HepG2 (cell line): Measurements from ENCODE around the gene NFATC4. TPM values are rescaled to one million over a fixed set of nuclear protein-coding genes. Genes with fewer than 3 reads are reported as not detected.

ENCODE experiments used
- ATF7 ChIP-seq, 2 experiments: fragments of 450-650 bp in 1 of 2; sonication (generic) in 1 of 2; formaldehyde crosslinking in 1 of 2; IDR thresholded peaks; 2 replicates each; pipeline versions ENCODE4 v1.4.0 to v1.6.1; 2016 to 2020; ENCODE audit warnings: antibody characterized with exemption in 1 of 2, mild to moderate bottlenecking in 1 of 2, missing genetic modification reagents in 1 of 2
- DNMT1 ChIP-seq: sonication (generic); formaldehyde crosslinking; IDR thresholded peaks from 2 replicates; pipeline ENCODE4 v1.5.1; 2020; ENCODE audit warnings: mild to moderate bottlenecking, missing genetic modification reagents
- KDM3A ChIP-seq: IDR thresholded peaks from 2 replicates; pipeline ENCODE4 v1.6.1; 2018; ENCODE audit warnings: low read depth, missing compliant biosample characterization
- KDM6A ChIP-seq: IDR thresholded peaks from 2 replicates; pipeline ENCODE4 v1.6.1; 2016; ENCODE audit warnings: low read depth
- SAFB2 ChIP-seq: sonication (generic); formaldehyde crosslinking; IDR thresholded peaks from 2 replicates; pipeline ENCODE4 v1.5.1; 2020; ENCODE audit warnings: missing genetic modification reagents, low read depth, mild to moderate bottlenecking, borderline replicate concordance
- TSC22D2 ChIP-seq: sonication (generic); formaldehyde crosslinking; IDR thresholded peaks from 2 replicates; pipeline ENCODE4 v1.5.1; 2020; ENCODE audit warnings: missing genetic modification reagents, mild to moderate bottlenecking, borderline replicate concordance
- ZFP1 ChIP-seq: IDR thresholded peaks from 2 replicates; pipeline ENCODE4 v1.6.1; 2016
- ZNF12 ChIP-seq: sonication (generic); formaldehyde crosslinking; IDR thresholded peaks from 2 replicates; pipeline ENCODE4 v1.5.0; 2020; ENCODE audit warnings: missing genetic modification reagents
- ZNF138 ChIP-seq: sonication (generic); formaldehyde crosslinking; IDR thresholded peaks from 2 replicates; pipeline ENCODE4 v1.5.0; 2020; ENCODE audit warnings: mild to moderate bottlenecking, low read depth, missing genetic modification reagents
- ZNF776 ChIP-seq: sonication (generic); formaldehyde crosslinking; IDR thresholded peaks from 2 replicates; pipeline ENCODE4 v1.4.0; 2020; ENCODE audit warnings: mild to moderate bottlenecking, missing genetic modification reagents
- polyA plus RNA-seq, 8 experiments: library from polyadenylated mRNA; depleted of rRNA in 3 of 8; stranded (reverse) in 7 of 8; unstranded in 1 of 8; fragments of >200 nt; fragmentation: Illumina TruSeq in 4 of 8; extraction: Trizol in 4 of 8; gene quantifications; 2 replicates each; pipeline versions ENCODE4 v1.2.1 to v1.2.3, GENCODE V29; 2011 to 2016; ENCODE audit warnings: low read depth in 4 of 8, missing spikeins in 1 of 8, mixed read lengths in 1 of 8; ENCODE audit not compliant: insufficient read depth in 1 of 8
- total RNA-seq, 5 experiments: library from RNA; depleted of rRNA; stranded (reverse); fragments of >200 nt; fragmentation: Illumina TruSeq; extraction: Trizol; gene quantifications; 2 replicates each; pipeline ENCODE4 v1.2.3, GENCODE V29; 2016; ENCODE audit warnings: low read depth in 1 of 5
- TF ChIP-seq, protein P1 (sequence below): sonication (generic); formaldehyde crosslinking; IDR thresholded peaks from 2 replicates; pipeline ENCODE4 v1.5.0; 2020; ENCODE audit warnings: mild to moderate bottlenecking, missing genetic modification reagents, borderline replicate concordance
- TF ChIP-seq, protein P2 (sequence below): IDR thresholded peaks from 2 replicates; pipeline ENCODE4 v1.6.1; 2016; ENCODE audit warnings: low read depth
- TF ChIP-seq, protein P3 (sequence below): sonication (generic); formaldehyde crosslinking; IDR thresholded peaks from 2 replicates; pipeline ENCODE4 v1.4.0; 2020; ENCODE audit warnings: mild to moderate bottlenecking, missing genetic modification reagents, borderline replicate concordance

Gene NFATC4
- total and polyA plus RNA-seq, 2 of the 13 experiments (the other 11 are each of a cell fraction or from before 2014, with no cell fraction given), result 0.04 to 0.15 TPM

DNA sequence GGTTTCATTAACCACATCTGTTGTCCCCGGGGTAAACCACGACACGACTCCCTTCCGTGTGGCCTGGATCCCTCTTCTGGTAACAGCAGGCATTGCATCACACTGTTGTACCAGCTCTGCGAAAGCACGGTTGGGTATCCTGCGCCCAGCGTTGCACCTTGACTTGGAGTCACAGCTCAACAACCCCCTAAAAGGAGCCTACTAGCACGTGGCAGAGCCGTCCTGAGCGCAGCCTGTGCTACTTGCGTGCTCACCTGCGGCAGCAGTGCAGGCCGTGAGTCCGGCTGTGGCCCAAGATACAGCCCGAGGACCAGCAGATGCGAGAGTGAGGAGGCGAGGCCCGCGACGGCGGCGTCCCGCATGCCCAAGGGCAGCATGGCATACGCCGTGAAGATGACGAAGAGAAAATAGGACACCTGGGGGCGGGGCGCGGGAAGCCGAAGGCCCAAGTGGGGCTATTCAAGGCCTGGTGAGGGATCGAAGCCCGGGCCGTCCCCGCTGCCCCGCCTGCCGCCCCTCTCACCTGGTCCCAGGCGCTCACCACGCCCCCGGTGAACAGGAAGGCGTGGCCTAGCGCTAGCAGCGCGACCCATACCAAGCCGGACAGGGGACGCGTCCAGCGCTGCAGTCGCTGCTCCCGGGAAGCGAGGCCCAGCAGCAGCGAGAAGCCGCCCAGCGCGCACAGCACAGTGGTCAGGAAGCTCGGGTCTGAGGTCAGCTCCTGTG, 35.6 kb upstream of the NFATC4 start (continued):
- TF ChIP-seq, protein P1, sequence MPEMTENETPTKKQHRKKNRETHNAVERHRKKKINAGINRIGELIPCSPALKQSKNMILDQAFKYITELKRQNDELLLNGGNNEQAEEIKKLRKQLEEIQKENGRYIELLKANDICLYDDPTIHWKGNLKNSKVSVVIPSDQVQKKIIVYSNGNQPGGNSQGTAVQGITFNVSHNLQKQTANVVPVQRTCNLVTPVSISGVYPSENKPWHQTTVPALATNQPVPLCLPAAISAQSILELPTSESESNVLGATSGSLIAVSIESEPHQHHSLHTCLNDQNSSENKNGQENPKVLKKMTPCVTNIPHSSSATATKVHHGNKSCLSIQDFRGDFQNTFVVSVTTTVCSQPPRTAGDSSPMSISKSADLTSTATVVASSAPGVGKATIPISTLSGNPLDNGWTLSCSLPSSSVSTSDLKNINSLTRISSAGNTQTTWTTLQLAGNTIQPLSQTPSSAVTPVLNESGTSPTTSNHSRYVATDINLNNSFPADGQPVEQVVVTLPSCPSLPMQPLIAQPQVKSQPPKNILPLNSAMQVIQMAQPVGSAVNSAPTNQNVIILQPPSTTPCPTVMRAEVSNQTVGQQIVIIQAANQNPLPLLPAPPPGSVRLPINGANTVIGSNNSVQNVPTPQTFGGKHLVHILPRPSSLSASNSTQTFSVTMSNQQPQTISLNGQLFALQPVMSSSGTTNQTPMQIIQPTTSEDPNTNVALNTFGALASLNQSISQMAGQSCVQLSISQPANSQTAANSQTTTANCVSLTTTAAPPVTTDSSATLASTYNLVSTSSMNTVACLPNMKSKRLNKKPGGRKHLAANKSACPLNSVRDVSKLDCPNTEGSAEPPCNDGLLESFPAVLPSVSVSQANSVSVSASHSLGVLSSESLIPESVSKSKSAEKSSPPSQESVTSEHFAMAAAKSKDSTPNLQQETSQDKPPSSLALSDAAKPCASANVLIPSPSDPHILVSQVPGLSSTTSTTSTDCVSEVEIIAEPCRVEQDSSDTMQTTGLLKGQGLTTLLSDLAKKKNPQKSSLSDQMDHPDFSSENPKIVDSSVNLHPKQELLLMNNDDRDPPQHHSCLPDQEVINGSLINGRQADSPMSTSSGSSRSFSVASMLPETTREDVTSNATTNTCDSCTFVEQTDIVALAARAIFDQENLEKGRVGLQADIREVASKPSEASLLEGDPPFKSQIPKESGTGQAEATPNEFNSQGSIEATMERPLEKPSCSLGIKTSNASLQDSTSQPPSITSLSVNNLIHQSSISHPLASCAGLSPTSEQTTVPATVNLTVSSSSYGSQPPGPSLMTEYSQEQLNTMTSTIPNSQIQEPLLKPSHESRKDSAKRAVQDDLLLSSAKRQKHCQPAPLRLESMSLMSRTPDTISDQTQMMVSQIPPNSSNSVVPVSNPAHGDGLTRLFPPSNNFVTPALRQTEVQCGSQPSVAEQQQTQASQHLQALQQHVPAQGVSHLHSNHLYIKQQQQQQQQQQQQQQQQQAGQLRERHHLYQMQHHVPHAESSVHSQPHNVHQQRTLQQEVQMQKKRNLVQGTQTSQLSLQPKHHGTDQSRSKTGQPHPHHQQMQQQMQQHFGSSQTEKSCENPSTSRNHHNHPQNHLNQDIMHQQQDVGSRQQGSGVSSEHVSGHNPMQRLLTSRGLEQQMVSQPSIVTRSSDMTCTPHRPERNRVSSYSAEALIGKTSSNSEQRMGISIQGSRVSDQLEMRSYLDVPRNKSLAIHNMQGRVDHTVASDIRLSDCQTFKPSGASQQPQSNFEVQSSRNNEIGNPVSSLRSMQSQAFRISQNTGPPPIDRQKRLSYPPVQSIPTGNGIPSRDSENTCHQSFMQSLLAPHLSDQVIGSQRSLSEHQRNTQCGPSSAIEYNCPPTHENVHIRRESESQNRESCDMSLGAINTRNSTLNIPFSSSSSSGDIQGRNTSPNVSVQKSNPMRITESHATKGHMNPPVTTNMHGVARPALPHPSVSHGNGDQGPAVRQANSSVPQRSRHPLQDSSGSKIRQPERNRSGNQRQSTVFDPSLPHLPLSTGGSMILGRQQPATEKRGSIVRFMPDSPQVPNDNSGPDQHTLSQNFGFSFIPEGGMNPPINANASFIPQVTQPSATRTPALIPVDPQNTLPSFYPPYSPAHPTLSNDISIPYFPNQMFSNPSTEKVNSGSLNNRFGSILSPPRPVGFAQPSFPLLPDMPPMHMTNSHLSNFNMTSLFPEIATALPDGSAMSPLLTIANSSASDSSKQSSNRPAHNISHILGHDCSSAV, result no peak
- TF ChIP-seq DNMT1 (CRISPR knock-in tag) (peak; percentile 99), ZNF138 (peak; percentile 95; the same call in 1 of the 2 replicates), ZNF12 (CRISPR knock-in tag) (peak; percentile 88), ZNF776 (CRISPR knock-in tag) (peak; percentile 96), TSC22D2 (CRISPR knock-in tag) (peak; percentile 84), SAFB2 (CRISPR knock-in tag) (peak; percentile 96; the same call in 1 of the 2 replicates), ATF7 (IDR thresholded peaks at IDR 0.05) (peak; percentile 72), ATF7 (CRISPR knock-in tag; IDR thresholded peaks at IDR 0.05) (peak; percentile 93), KDM6A (CRISPR knock-in tag) (0 out of 2 replicates have a peak, but pooled peaks have one; percentile 16), KDM3A (CRISPR knock-in tag) (peak; percentile 87; the same call in 1 of the 2 replicates), ZFP1 (peak; percentile 83; the same call in 1 of the 2 replicates)
- TF ChIP-seq, protein P2, sequence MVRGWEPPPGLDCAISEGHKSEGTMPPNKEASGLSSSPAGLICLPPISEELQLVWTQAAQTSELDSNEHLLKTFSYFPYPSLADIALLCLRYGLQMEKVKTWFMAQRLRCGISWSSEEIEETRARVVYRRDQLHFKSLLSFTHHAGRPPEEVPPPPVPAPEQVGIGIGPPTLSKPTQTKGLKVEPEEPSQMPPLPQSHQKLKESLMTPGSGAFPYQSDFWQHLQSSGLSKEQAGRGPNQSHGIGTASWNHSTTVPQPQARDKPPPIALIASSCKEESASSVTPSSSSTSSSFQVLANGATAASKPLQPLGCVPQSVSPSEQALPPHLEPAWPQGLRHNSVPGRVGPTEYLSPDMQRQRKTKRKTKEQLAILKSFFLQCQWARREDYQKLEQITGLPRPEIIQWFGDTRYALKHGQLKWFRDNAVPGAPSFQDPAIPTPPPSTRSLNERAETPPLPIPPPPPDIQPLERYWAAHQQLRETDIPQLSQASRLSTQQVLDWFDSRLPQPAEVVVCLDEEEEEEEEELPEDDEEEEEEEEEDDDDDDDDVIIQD, result 0 out of 2 replicates have a peak, but pooled peaks have one; percentile 9
- TF ChIP-seq, protein P3, sequence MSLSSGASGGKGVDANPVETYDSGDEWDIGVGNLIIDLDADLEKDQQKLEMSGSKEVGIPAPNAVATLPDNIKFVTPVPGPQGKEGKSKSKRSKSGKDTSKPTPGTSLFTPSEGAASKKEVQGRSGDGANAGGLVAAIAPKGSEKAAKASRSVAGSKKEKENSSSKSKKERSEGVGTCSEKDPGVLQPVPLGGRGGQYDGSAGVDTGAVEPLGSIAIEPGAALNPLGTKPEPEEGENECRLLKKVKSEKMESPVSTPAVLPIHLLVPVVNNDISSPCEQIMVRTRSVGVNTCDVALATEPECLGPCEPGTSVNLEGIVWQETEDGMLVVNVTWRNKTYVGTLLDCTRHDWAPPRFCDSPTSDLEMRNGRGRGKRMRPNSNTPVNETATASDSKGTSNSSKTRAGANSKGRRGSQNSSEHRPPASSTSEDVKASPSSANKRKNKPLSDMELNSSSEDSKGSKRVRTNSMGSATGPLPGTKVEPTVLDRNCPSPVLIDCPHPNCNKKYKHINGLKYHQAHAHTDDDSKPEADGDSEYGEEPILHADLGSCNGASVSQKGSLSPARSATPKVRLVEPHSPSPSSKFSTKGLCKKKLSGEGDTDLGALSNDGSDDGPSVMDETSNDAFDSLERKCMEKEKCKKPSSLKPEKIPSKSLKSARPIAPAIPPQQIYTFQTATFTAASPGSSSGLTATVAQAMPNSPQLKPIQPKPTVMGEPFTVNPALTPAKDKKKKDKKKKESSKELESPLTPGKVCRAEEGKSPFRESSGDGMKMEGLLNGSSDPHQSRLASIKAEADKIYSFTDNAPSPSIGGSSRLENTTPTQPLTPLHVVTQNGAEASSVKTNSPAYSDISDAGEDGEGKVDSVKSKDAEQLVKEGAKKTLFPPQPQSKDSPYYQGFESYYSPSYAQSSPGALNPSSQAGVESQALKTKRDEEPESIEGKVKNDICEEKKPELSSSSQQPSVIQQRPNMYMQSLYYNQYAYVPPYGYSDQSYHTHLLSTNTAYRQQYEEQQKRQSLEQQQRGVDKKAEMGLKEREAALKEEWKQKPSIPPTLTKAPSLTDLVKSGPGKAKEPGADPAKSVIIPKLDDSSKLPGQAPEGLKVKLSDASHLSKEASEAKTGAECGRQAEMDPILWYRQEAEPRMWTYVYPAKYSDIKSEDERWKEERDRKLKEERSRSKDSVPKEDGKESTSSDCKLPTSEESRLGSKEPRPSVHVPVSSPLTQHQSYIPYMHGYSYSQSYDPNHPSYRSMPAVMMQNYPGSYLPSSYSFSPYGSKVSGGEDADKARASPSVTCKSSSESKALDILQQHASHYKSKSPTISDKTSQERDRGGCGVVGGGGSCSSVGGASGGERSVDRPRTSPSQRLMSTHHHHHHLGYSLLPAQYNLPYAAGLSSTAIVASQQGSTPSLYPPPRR (CRISPR knock-in tag), result peak; percentile 72; the same call in 1 of the 2 replicates
